ENCODE measurements around the gene XYLT1. TPM values are rescaled to one million over a fixed set of nuclear protein-coding genes. Genes with fewer than 3 reads are reported as not detected.

Gene XYLT1
- total RNA-seq, 1 experiment from 2014 or later, result 25.0 TPM

DNA sequence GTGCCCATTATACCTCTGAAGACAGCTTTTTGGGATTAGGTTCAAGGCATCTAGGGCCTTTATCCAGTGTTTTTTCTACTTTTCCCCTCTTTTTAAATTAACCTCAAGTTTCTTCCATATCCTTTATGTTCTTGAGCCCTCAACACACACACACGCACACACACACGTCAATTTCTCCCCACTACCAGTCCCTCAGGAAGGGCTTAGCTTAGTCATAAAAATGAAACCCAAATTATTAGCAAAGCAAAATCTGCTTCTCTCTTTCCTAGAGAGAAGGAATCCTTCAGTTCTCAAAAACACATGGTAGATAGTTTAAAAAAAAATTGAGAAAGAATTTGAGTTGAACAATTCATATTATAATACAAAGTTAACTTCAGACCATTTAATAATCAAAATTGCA lies 401.1 kb downstream of the XYLT1 start:
- Mint-ChIP-seq H3K4me1 (peaks cover 26% of the 10 kb centered on the region), H3K9me3 (peaks cover 7% of the 10 kb centered on the region), H3K27me3 (ENCODE audit: low read depth) (no peaks in the 10 kb centered on the region; the same call in 1 of the 2 replicates), H3K36me3 (no peaks in the 10 kb centered on the region), H3K27ac (no peak overlapping the region), H3K4me3 (no peak overlapping the region)
- DNase-seq (ENCODE audit: low spot score), result no peak
- ChIA-PET POLR2A (no interaction called here), CTCF (no interaction called here)
- TF ChIP-seq, protein P1, sequence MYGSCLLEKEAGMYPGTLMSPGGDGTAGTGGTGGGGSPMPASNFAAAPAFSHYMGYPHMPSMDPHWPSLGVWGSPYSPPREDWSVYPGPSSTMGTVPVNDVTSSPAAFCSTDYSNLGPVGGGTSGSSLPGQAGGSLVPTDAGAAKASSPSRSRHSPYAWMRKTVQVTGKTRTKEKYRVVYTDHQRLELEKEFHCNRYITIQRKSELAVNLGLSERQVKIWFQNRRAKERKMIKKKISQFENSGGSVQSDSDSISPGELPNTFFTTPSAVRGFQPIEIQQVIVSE (CRISPR knock-in tag; IDR thresholded peaks at IDR 0.05; ENCODE audit: borderline replicate concordance), result no peak
- TF ChIP-seq, protein P2, sequence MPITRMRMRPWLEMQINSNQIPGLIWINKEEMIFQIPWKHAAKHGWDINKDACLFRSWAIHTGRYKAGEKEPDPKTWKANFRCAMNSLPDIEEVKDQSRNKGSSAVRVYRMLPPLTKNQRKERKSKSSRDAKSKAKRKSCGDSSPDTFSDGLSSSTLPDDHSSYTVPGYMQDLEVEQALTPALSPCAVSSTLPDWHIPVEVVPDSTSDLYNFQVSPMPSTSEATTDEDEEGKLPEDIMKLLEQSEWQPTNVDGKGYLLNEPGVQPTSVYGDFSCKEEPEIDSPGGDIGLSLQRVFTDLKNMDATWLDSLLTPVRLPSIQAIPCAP (CRISPR knock-in tag; IDR thresholded peaks at IDR 0.05), result no peak
- TF ChIP-seq TCF7 (CRISPR knock-in tag; IDR thresholded peaks at IDR 0.05; ENCODE audit: low read depth) (no peak), NFYB (CRISPR knock-in tag; conservative IDR thresholded peaks at IDR 0.05; ENCODE audit: low read depth) (no peak), ATF1 (CRISPR knock-in tag; IDR thresholded peaks at IDR 0.05) (no peak), GRHL2 (CRISPR knock-in tag; IDR thresholded peaks at IDR 0.05; ENCODE audit: insufficient replicate concordance, severe bottlenecking) (no peak)
- TF ChIP-seq, protein P3, sequence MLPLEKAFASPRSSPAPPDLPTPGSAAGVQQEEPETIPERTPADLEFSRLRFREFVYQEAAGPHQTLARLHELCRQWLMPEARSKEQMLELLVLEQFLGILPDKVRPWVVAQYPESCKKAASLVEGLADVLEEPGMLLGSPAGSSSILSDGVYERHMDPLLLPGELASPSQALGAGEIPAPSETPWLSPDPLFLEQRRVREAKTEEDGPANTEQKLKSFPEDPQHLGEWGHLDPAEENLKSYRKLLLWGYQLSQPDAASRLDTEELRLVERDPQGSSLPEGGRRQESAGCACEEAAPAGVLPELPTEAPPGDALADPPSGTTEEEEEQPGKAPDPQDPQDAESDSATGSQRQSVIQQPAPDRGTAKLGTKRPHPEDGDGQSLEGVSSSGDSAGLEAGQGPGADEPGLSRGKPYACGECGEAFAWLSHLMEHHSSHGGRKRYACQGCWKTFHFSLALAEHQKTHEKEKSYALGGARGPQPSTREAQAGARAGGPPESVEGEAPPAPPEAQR (CRISPR knock-in tag; IDR thresholded peaks at IDR 0.05), result no peak
- TF ChIP-seq, protein P4, sequence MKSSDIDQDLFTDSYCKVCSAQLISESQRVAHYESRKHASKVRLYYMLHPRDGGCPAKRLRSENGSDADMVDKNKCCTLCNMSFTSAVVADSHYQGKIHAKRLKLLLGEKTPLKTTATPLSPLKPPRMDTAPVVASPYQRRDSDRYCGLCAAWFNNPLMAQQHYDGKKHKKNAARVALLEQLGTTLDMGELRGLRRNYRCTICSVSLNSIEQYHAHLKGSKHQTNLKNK (CRISPR knock-in tag; IDR thresholded peaks at IDR 0.05), result no peak
- no peak for ATAC-seq

DNA sequence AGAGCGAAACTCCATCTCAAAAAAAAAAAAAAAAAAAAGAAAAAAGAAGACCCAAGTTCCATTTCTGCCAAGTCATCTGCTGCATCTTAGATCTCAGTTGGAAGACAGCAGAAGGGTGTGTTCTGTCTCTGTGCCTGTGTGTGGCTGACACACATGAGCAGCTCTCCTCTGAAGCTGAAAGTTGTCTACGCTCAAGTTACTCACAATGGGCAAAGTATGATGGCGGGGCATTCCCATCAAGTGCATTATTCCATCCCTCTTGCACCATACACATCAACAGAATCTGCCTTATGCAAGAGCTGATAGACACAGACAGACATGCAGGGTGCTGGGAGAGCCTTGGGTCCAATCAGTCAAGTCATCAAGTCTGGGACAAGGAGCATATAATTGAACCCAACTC lies 402.2 kb downstream of the XYLT1 start:
- no peak for DNase-seq (ENCODE audit: low spot score)
- Mint-ChIP-seq H3K4me3 (no peak overlapping the region), H3K4me1 (peaks cover 23% of the 10 kb centered on the region), H3K27ac (no peak overlapping the region), H3K9me3 (peaks cover 12% of the 10 kb centered on the region), H3K27me3 (ENCODE audit: low read depth) (no peaks in the 10 kb centered on the region; the same call in 1 of the 2 replicates), H3K36me3 (no peaks in the 10 kb centered on the region)
- ChIA-PET CTCF (interaction anchor here (0.5 to 0.7 kb wide), 5 partner anchors 10 to 400 kb away, joined by 3 to 6 read pairs (median 4); no protein-coding TSS in a partner anchor), POLR2A (no interaction called here)
- ATAC-seq, result no peak
- TF ChIP-seq ZNF138 (CRISPR knock-in tag; conservative IDR thresholded peaks at IDR 0.05), result no peak
- TF ChIP-seq, protein P5, sequence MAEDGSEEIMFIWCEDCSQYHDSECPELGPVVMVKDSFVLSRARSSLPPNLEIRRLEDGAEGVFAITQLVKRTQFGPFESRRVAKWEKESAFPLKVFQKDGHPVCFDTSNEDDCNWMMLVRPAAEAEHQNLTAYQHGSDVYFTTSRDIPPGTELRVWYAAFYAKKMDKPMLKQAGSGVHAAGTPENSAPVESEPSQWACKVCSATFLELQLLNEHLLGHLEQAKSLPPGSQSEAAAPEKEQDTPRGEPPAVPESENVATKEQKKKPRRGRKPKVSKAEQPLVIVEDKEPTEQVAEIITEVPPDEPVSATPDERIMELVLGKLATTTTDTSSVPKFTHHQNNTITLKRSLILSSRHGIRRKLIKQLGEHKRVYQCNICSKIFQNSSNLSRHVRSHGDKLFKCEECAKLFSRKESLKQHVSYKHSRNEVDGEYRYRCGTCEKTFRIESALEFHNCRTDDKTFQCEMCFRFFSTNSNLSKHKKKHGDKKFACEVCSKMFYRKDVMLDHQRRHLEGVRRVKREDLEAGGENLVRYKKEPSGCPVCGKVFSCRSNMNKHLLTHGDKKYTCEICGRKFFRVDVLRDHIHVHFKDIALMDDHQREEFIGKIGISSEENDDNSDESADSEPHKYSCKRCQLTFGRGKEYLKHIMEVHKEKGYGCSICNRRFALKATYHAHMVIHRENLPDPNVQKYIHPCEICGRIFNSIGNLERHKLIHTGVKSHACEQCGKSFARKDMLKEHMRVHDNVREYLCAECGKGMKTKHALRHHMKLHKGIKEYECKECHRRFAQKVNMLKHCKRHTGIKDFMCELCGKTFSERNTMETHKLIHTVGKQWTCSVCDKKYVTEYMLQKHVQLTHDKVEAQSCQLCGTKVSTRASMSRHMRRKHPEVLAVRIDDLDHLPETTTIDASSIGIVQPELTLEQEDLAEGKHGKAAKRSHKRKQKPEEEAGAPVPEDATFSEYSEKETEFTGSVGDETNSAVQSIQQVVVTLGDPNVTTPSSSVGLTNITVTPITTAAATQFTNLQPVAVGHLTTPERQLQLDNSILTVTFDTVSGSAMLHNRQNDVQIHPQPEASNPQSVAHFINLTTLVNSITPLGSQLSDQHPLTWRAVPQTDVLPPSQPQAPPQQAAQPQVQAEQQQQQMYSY (CRISPR knock-in tag; IDR thresholded peaks at IDR 0.05), result no peak
- TF ChIP-seq NFE2L1 (CRISPR knock-in tag; IDR thresholded peaks at IDR 0.05), result no peak
- TF ChIP-seq, protein P6, sequence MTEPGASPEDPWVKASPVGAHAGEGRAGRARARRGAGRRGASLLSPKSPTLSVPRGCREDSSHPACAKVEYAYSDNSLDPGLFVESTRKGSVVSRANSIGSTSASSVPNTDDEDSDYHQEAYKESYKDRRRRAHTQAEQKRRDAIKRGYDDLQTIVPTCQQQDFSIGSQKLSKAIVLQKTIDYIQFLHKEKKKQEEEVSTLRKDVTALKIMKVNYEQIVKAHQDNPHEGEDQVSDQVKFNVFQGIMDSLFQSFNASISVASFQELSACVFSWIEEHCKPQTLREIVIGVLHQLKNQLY (CRISPR knock-in tag; IDR thresholded peaks at IDR 0.05), result no peak
- TF ChIP-seq SMAD3 (CRISPR knock-in tag; IDR thresholded peaks at IDR 0.05; ENCODE audit: borderline replicate concordance), result no peak
- no peak for TF ChIP-seq SP1 (CRISPR knock-in tag; conservative IDR thresholded peaks at IDR 0.05)
- no peak for TF ChIP-seq CREB1 (CRISPR knock-in tag; IDR thresholded peaks at IDR 0.05)
- no peak for TF ChIP-seq OVOL2 (CRISPR knock-in tag; IDR thresholded peaks at IDR 0.05; ENCODE audit: borderline replicate concordance)
- TF ChIP-seq, protein P7, sequence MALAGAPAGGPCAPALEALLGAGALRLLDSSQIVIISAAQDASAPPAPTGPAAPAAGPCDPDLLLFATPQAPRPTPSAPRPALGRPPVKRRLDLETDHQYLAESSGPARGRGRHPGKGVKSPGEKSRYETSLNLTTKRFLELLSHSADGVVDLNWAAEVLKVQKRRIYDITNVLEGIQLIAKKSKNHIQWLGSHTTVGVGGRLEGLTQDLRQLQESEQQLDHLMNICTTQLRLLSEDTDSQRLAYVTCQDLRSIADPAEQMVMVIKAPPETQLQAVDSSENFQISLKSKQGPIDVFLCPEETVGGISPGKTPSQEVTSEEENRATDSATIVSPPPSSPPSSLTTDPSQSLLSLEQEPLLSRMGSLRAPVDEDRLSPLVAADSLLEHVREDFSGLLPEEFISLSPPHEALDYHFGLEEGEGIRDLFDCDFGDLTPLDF (CRISPR knock-in tag; IDR thresholded peaks at IDR 0.05), result no peak
- no peak for TF ChIP-seq FOXJ3 (CRISPR knock-in tag; IDR thresholded peaks at IDR 0.05; ENCODE audit: borderline replicate concordance)
- TF ChIP-seq, protein P1 (CRISPR knock-in tag; IDR thresholded peaks at IDR 0.05; ENCODE audit: borderline replicate concordance), result no peak
